AG09309 (cell line): ENCODE data around the gene MEOX1.

Experiments
- DNase-seq: peaks from one replicate; pipeline ENCODE4 v3.0.0-alpha.2; 2010; ENCODE audit warnings: low read depth
- H3K4me3 ChIP-seq: 2 replicates; pipeline ENCODE4 v1.5.1; 2011; ENCODE audit warnings: mild to moderate bottlenecking, low read depth, low read length, moderate library complexity; ENCODE audit not compliant: control insufficient read depth
- CTCF ChIP-seq: IDR thresholded peaks from 2 replicates; pipeline ENCODE4 v1.5.1; 2011; ENCODE audit warnings: mild to moderate bottlenecking, low read depth, low read length, inconsistent platforms; ENCODE audit not compliant: insufficient read depth, control insufficient read depth; ENCODE audit errors: missing control alignments

The MEOX1 gene

GRCh38 chr17:43683928-43684653 lies 22.4 kb upstream of the MEOX1 start:
- DNase-seq: no peak
- no peak overlapping the region for H3K4me3 ChIP-seq
- TF ChIP-seq CTCF: no peak

GRCh38 chr17:43680461-43680860 lies 18.7 kb upstream of the MEOX1 start:
- H3K4me3 ChIP-seq: no peak overlapping the region
- TF ChIP-seq CTCF: peak; percentile 1
- no peak for DNase-seq

- H3K4me3 ChIP-seq: no peak overlapping the region
- DNase-seq: no peak
- no peak for TF ChIP-seq CTCF
These were observed 18.2 kb upstream of the MEOX1 start for GRCh38 chr17:43679911-43680310.

- H3K4me3 ChIP-seq: no peak overlapping the region
- no peak for DNase-seq
- no peak for TF ChIP-seq CTCF
These were observed 17.7 kb upstream of the MEOX1 start for GRCh38 chr17:43679401-43679800.

GRCh38 chr17:43676471-43676870 lies 14.7 kb upstream of the MEOX1 start:
- no peak overlapping the region for H3K4me3 ChIP-seq
- no peak for DNase-seq
- TF ChIP-seq CTCF: no peak

GRCh38 chr17:43674394-43674793 lies 12.7 kb upstream of the MEOX1 start:
- TF ChIP-seq CTCF: no peak
- DNase-seq: no peak
- no peak overlapping the region for H3K4me3 ChIP-seq
